Activated naive CD4-positive, alpha-beta T cell treated with anti-CD3 and anti-CD28 coated beads, Interleukin-2, amount 50 U/mL, for 24 hours (primary cell): Measurements from ENCODE around the gene RDH5.

ENCODE experiments used
- H3K27ac Mint-ChIP-seq: one replicate; pipeline ENCODE4 v1.8.0; 2021; ENCODE audit warnings: mild to moderate bottlenecking, mixed read lengths
- H3K27me3 Mint-ChIP-seq: one replicate; pipeline ENCODE4 v1.8.0; 2021; ENCODE audit warnings: mixed read lengths
- H3K36me3 Mint-ChIP-seq: one replicate; pipeline ENCODE4 v1.8.0; 2021; ENCODE audit warnings: mixed read lengths
- H3K4me1 Mint-ChIP-seq: one replicate; pipeline ENCODE4 v1.8.0; 2021; ENCODE audit warnings: mixed read lengths
- H3K4me3 Mint-ChIP-seq: one replicate; pipeline ENCODE4 v1.8.0; 2021; ENCODE audit warnings: mild to moderate bottlenecking, mixed read lengths
- H3K9me3 Mint-ChIP-seq: one replicate; pipeline ENCODE4 v1.8.0; 2021; ENCODE audit warnings: mixed read lengths

RDH5 gene

DNA sequence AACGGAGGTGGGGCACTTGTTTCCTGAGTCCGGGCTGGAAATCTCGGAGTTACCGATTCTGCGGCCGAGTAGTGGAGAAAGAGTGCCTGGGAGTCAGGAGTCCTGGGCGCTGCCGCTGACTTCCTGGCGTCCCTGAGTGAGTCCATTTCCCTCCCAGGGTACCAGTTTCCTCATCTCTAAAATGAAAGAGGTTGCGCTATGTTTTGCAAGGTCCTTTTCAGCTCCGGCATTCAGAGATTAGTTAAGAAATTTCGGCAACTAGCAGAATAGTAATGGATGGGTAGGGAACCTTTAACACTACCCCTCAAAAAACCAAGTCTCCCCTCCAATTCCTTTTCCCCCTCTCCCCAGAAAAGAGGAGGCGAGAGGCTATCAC is 3.6 kb upstream of the RDH5 start:
- Mint-ChIP-seq H3K4me3 (peak overlapping the region; percentile 92), H3K36me3 (no peaks in the 10 kb centered on the region), H3K4me1 (peaks cover 31% of the 10 kb centered on the region), H3K9me3 (no peaks in the 10 kb centered on the region), H3K27me3 (no peaks in the 10 kb centered on the region), H3K27ac (peak overlapping the region; percentile 100)

DNA sequence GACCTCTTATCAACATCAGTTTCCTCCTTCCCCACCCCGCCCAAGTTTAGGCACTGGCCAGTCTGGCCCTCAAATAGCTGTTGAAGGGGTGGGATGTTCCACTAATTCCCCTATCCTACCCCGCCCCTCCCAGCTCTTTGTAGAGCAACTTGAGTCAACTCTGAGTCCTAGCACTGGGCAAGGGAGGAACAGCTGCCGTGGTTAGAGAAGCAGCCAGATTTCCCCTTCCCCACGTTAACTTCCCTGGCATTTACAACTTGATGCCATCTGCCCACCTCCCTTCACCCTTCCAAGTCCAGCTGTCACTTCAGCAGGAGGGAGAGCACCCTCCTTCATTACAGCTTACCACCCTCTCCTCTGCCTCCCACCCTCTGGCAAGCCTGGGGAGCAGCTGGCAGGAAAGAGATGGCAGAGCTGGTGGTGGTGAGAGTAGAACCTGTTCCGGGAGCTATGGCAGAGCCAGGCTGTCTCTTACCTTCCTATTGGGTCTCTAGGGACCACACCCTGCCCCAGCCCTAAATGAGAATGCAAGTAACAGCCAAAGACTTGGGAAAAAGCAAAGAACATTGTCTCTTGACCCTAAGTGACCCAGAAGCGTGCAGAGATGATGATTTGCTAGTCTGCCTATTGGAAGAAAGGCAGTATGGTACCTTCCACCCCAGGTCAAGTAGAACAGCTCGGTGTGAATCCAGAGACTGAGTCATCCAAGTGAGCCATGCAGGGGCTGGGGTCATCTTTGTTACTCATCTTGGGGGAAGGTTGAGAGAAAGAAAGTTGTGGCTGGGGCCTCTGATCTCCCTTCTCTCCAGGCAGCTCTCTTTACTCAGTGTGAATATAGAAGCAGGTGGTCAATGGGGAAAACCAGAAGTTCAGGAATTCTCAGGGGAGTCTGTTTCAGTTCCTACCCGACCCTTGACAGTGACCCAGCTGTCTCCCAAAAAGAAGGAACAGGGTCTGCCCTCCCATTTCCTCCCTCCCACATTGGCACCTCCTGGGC is 2.9 kb upstream of the RDH5 start:
- peaks cover 31% of the 10 kb centered on the region for H3K4me1 Mint-ChIP-seq
- H3K27me3 Mint-ChIP-seq = no peaks in the 10 kb centered on the region
- no peaks in the 10 kb centered on the region for H3K36me3 Mint-ChIP-seq
- H3K27ac Mint-ChIP-seq = peak overlapping the region; percentile 72
- H3K9me3 Mint-ChIP-seq = no peaks in the 10 kb centered on the region
- H3K4me3 Mint-ChIP-seq = peak overlapping the region; percentile 92

DNA sequence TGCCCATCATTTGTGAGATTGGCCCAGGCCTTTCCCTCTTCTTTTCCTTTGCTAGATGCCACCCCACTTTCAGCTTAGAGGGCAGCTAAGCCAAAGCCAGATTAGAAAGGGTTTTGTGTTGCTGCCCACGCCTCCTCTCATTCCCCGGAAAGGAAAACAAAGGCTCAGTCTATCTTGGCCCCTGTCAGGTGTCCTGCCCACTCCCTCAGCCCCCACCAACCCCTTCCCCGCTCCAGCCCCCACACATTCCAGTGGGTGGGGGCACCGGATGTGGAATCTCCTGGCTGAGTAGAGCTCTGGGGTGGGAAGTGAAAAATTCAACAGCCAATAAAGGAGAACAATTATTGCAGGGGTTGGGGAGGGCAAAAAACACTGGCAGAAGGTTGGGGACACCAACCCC is 2.2 kb upstream of the RDH5 start:
- H3K4me1 Mint-ChIP-seq = peaks cover 31% of the 10 kb centered on the region
- H3K4me3 Mint-ChIP-seq = no peak overlapping the region
- no peaks in the 10 kb centered on the region for H3K27me3 Mint-ChIP-seq
- no peak overlapping the region for H3K27ac Mint-ChIP-seq
- no peaks in the 10 kb centered on the region for H3K36me3 Mint-ChIP-seq
- no peaks in the 10 kb centered on the region for H3K9me3 Mint-ChIP-seq

DNA sequence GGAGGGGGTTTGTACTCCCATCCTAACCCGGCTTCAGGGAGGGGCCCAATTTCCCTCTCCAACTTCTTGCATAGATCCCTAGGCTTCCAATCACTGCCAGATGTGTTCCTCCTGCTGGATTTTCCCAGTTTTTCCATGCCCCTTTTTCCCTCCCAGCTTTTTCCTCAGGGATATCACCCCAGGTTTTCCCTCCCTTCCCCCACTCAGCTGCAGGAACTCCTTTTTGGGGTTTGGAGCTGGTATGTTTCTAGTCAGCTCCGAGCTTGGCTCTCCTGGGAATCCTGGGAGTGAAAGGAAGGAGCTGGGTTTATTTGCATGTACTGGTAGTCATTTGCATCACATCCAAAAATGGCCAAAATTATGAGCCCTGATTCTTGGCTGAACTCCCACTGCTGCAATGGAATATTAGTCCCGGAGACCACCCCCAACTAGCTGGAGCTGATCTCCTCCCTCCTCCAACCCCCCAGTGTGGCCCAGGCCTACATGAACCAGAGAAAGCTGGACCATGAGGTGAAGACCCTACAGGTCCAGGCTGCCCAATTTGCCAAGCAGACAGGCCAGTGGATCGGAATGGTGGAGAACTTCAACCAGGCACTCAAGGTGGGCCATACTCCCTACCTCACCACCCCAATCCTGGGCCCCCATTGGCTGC is 1.4 kb upstream of the RDH5 start:
- Mint-ChIP-seq H3K4me3 (no peak overlapping the region), H3K27ac (no peak overlapping the region), H3K9me3 (no peaks in the 10 kb centered on the region)

DNA sequence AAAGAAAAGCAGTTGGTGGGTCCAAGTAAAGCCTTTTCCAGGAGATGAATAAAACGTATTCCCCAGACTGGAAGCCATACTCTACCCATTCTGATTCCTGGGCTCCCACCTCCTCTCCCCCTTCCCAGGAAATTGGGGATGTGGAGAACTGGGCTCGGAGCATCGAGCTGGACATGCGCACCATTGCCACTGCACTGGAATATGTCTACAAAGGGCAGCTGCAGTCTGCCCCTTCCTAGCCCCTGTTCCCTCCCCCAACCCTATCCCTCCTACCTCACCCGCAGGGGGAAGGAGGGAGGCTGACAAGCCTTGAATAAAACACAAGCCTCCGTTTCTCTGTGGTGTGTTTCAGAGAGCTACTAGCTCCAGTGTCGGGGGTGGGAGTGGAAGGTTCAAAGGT is 822 bp upstream of the RDH5 start:
- Mint-ChIP-seq H3K36me3 (no peaks in the 10 kb centered on the region), H3K4me1 (peaks cover 31% of the 10 kb centered on the region), H3K27ac (peak overlapping the region; percentile 12), H3K9me3 (no peaks in the 10 kb centered on the region), H3K27me3 (no peaks in the 10 kb centered on the region), H3K4me3 (no peak overlapping the region)

More for the DNA sequence above, 1.4 kb upstream of the RDH5 start:
- Mint-ChIP-seq H3K27me3 (no peaks in the 10 kb centered on the region), H3K36me3 (no peaks in the 10 kb centered on the region), H3K4me1 (peaks cover 31% of the 10 kb centered on the region)

DNA sequence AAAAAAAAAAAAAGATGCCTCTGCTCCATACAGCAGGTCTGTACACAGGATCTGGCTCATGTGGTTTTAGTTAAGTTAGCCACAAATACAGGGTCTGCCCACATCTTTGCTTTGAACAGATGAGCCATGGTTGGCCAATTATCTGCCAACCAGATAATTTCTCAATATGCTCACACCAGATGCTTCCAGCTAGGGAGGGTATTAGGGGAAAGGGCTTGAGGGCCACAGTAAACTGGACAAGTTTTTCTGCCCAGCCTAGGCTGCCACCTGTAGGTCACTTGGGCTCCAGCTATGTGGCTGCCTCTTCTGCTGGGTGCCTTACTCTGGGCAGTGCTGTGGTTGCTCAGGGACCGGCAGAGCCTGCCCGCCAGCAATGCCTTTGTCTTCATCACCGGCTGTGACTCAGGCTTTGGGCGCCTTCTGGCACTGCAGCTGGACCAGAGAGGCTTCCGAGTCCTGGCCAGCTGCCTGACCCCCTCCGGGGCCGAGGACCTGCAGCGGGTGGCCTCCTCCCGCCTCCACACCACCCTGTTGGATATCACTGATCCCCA is 776 bp downstream of the RDH5 start:
- H3K4me1 Mint-ChIP-seq = peaks cover 38% of the 10 kb centered on the region
- H3K4me3 Mint-ChIP-seq = no peak overlapping the region
- no peaks in the 10 kb centered on the region for H3K36me3 Mint-ChIP-seq
- H3K27me3 Mint-ChIP-seq = no peaks in the 10 kb centered on the region
- H3K27ac Mint-ChIP-seq = no peak overlapping the region
- H3K9me3 Mint-ChIP-seq = no peaks in the 10 kb centered on the region

DNA sequence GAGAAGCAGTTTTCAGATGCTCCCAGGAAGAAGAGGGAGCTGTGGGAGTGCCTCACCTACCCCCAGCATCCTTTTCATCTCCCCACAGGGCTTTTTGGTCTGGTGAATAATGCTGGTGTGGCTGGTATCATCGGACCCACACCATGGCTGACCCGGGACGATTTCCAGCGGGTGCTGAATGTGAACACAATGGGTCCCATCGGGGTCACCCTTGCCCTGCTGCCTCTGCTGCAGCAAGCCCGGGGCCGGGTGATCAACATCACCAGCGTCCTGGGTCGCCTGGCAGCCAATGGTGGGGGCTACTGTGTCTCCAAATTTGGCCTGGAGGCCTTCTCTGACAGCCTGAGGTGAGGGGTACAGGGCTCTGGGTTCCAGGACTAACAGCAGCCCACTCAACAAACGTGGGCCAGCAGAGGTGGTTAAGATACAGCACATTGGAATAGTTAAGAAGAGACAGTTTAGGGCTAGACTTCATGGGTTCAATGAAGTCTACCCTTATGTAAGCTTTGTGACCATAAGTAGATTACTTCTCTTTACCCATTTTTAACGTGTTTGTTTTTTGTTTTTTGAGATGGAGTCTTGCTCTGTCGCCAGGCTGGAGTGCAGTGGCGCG is 1.5 kb downstream of the RDH5 start:
- Mint-ChIP-seq H3K4me1 (peaks cover 38% of the 10 kb centered on the region), H3K36me3 (no peaks in the 10 kb centered on the region), H3K4me3 (no peak overlapping the region), H3K9me3 (no peaks in the 10 kb centered on the region), H3K27me3 (no peaks in the 10 kb centered on the region), H3K27ac (no peak overlapping the region)

DNA sequence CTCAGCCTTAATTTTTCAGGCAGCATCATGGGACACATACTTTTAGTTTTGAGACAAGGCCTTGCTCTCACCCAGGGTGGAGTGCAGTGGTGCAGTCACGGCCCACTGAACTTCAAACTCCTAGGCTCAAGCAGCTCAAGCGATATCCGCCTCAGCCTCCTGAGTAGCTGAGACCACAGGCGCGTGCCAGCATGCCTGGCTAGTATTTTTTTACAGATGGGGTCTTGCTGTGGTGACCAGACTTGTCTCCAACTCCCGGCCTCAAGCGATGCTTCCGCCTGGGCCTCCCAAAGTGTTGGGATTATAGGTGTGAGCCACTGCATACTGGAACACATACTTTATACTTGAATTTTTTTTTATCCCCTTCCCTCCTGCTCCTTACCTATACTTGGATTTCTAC is 2.8 kb downstream of the RDH5 start:
- Mint-ChIP-seq H3K4me3 (no peak overlapping the region), H3K9me3 (no peaks in the 10 kb centered on the region), H3K36me3 (no peaks in the 10 kb centered on the region), H3K27ac (no peak overlapping the region), H3K4me1 (peaks cover 36% of the 10 kb centered on the region), H3K27me3 (no peaks in the 10 kb centered on the region)

DNA sequence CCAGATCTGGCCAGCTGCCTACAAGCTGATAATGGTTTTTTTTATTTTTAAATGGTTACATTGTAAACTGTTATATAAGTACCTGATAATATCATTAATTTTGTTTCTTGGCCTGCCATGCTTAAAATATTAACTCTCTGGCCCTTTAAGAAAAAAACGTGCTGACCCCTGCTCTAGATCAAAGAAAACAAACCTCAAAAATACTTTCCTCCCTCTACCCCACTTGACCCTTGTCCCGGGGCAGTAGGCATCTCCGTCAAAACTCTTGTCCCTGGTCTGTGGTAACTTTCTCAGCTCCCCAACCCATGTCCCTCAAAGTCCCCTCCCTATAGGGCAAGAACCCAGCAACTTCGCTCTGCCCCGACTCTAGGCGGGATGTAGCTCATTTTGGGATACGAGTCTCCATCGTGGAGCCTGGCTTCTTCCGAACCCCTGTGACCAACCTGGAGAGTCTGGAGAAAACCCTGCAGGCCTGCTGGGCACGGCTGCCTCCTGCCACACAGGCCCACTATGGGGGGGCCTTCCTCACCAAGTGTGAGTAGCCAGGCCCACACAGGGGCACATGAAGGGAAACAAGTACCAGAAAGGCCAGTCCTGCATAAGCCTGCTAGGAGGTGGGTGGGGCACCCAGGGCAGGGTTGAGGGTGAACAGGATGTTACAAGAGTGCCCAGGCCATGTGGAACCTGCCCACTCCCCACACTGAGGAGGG is 3.5 kb downstream of the RDH5 start:
- H3K27ac Mint-ChIP-seq = no peak overlapping the region
- peaks cover 29% of the 10 kb centered on the region for H3K4me1 Mint-ChIP-seq

DNA sequence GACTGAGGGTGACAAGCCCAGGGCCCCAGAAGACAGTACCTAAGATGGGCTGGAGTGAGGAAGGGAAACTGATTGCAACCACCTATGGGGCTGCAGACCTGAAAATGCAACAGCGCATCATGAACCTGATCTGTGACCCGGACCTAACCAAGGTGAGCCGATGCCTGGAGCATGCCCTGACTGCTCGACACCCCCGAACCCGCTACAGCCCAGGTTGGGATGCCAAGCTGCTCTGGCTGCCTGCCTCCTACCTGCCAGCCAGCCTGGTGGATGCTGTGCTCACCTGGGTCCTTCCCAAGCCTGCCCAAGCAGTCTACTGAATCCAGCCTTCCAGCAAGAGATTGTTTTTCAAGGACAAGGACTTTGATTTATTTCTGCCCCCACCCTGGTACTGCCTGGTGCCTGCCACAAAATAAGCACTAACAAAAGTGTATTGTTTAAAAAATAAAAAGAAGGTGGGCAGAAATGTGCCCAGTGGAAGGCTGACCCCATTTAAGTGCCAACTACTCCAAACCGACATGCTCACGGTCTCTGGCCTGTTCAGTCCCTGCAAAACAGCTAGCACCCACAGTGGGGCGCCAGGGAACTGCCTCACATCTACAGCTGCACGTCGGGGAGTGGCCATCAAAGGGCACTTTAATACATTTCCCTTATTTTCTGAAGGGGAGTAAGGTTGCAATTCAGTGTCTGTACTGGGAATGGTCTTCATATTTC is 4.2 kb downstream of the RDH5 start:
- peaks cover 30% of the 10 kb centered on the region for H3K4me1 Mint-ChIP-seq
- no peaks in the 10 kb centered on the region for H3K36me3 Mint-ChIP-seq
- H3K27ac Mint-ChIP-seq = no peak overlapping the region
- no peak overlapping the region for H3K4me3 Mint-ChIP-seq
- H3K9me3 Mint-ChIP-seq = no peaks in the 10 kb centered on the region
- H3K27me3 Mint-ChIP-seq = no peaks in the 10 kb centered on the region

More for the DNA sequence above, 3.5 kb downstream of the RDH5 start:
- H3K27me3 Mint-ChIP-seq = no peaks in the 10 kb centered on the region
- H3K36me3 Mint-ChIP-seq = no peaks in the 10 kb centered on the region
- no peaks in the 10 kb centered on the region for H3K9me3 Mint-ChIP-seq
- no peak overlapping the region for H3K4me3 Mint-ChIP-seq

DNA sequence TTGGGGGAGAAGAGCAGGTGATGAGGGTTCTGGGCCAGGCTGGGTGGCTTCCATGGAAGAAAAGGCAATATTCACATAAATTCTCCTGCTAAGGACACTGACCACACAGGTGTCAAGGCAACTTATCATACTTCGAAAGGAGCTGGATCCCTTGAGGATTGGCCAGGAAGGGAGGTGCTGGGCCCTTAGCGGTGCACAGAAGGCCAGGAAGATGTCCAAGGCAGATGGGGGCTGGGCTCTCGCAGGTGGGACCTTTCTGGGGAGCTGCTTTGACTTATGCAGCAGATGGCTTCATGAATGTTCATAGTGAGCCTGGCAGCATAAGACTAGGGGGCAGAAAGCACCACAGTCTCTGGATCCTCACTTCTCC is 4.7 kb downstream of the RDH5 start:
- Mint-ChIP-seq H3K36me3 (no peaks in the 10 kb centered on the region), H3K4me1 (peaks cover 36% of the 10 kb centered on the region), H3K27ac (no peak overlapping the region), H3K27me3 (no peaks in the 10 kb centered on the region), H3K9me3 (no peaks in the 10 kb centered on the region), H3K4me3 (no peak overlapping the region)

DNA sequence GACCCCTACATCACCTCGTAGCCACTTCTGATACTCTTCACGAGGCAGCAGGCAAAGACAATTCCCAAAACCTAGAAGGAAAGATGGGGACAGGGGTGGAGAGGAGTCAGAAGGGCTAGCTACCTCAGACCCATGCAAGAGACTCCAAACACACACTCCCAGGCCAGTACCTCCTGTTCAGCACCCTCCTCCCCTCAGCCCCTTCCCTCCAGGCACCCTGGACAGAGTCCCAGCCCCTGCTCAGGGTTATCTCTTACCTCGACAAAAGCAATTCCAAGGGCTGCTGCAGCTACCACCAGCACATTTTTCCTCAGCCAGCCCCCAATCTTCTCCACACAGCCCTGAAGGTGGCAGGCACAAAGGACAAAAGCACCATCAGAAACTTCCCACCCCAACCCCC is 5.4 kb downstream of the RDH5 start:
- H3K9me3 Mint-ChIP-seq = no peaks in the 10 kb centered on the region
- H3K4me1 Mint-ChIP-seq = peaks cover 42% of the 10 kb centered on the region
- no peak overlapping the region for H3K27ac Mint-ChIP-seq
- no peaks in the 10 kb centered on the region for H3K36me3 Mint-ChIP-seq
- H3K27me3 Mint-ChIP-seq = no peaks in the 10 kb centered on the region
- H3K4me3 Mint-ChIP-seq = no peak overlapping the region

DNA sequence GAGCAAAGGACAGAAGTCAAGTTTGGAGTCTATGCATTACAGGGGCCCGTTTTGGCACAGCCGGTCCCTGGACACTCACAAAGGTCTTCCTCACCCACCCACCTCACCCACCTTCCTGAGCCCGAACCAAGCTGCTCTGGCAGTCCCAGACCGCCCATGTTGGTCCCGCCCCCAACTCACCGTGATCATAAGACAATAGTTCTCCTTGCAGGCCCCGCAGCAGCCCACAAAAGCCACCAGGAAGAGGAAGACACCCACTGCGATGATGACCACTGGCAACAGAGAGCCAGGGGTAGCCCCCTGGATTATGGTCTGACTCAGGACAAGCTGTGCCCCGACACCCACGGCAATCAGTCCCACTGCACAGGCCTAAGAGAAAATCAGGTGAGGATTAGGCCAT is 6.8 kb downstream of the RDH5 start:
- no peaks in the 10 kb centered on the region for H3K27me3 Mint-ChIP-seq
- peaks cover 46% of the 10 kb centered on the region for H3K4me1 Mint-ChIP-seq
- H3K27ac Mint-ChIP-seq = peak overlapping the region; percentile 55
- H3K36me3 Mint-ChIP-seq = no peaks in the 10 kb centered on the region
- H3K4me3 Mint-ChIP-seq = peak overlapping the region; percentile 82
- H3K9me3 Mint-ChIP-seq = no peaks in the 10 kb centered on the region

DNA sequence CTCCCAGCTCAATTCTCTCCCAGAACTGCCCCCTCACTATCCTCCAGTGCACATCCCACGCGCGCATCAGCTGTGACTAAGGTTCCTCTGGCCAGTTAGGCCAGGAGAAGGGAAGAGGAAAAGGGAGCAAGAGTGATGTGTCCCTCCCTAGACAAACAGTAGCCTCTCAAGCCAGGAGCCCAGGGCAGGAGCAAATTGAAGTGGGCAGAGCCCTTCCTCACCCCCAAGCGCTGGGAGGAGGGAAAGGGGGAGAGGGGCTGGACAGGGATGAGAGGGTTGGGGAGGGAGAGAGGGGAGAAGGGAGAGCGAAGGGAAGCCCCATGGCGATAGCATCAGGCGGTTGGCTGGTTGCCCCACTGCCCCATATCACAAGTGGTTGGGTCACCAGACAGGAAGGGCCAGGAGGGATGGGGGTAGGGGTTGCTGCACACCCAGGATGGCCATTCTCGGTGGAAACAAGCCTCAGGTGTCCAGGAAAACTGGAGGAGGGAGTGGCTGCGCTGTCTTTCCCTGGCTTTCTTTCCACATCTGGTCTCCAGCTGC is 7.5 kb downstream of the RDH5 start:
- H3K27ac Mint-ChIP-seq = peak overlapping the region; percentile 79
- no peaks in the 10 kb centered on the region for H3K27me3 Mint-ChIP-seq
- H3K4me1 Mint-ChIP-seq = peaks cover 46% of the 10 kb centered on the region
- H3K36me3 Mint-ChIP-seq = no peaks in the 10 kb centered on the region
- no peaks in the 10 kb centered on the region for H3K9me3 Mint-ChIP-seq
- peak overlapping the region; percentile 82 for H3K4me3 Mint-ChIP-seq
